Measurements from ENCODE around the gene KRT2.

GRCh38 chr12:52686063-52686462, 34.1 kb upstream of the KRT2 start:
- no peak for TF ChIP-seq POLR2A (conservative IDR thresholded peaks at IDR 0.05)
- no peak for TF ChIP-seq RBM39 (optimal IDR thresholded peaks at IDR 0.05; ENCODE audit: low read depth, low read length)
- no peak for TF ChIP-seq CCAR2 (IDR thresholded peaks at IDR 0.05; ENCODE audit: low read depth, low read length)
- TF ChIP-seq RBM14 (IDR thresholded peaks at IDR 0.05; ENCODE audit: borderline replicate concordance, insufficient read depth, low read depth, low read length) = no peak
- no peak for TF ChIP-seq BHLHE40 (IDR thresholded peaks at IDR 0.05; ENCODE audit: low read length)
- no peak for TF ChIP-seq CHD4 (IDR thresholded peaks at IDR 0.05; ENCODE audit: insufficient read depth, insufficient replicate concordance, low read depth, low read length, poor library complexity, severe bottlenecking)
- no peak for TF ChIP-seq PRMT5 (CRISPR knock-in tag; IDR thresholded peaks at IDR 0.05)
- no peak for TF ChIP-seq FOXJ3 (CRISPR knock-in tag; IDR thresholded peaks at IDR 0.05)
- TF ChIP-seq TAF1 (IDR thresholded peaks at IDR 0.05; ENCODE audit: control insufficient read depth, extremely low read depth, insufficient read depth, low read length, severe bottlenecking) = no peak
- no peak for TF ChIP-seq ZNF274 (IDR thresholded peaks at IDR 0.05; ENCODE audit: borderline replicate concordance, low read depth, low read length)
- no peak for TF ChIP-seq CBX3 (IDR thresholded peaks at IDR 0.05; ENCODE audit: borderline replicate concordance in 1 of 2, low read length in 2 of 2)
- TF ChIP-seq SPI1 (IDR thresholded peaks at IDR 0.05; ENCODE audit: borderline replicate concordance, low read depth, low read length) = no peak
- no peak for TF ChIP-seq LARP7 (IDR thresholded peaks at IDR 0.05)

Data from K562 (cell line).